Adrenal gland (tissue), 5 donors: Measurements from ENCODE around the gene CTSL.
"Not testable (repeated sequence)": the region's sequence is repeated elsewhere in the genome, so short reads cannot be mapped to it uniquely, and the experiment has no call there.

ENCODE experiments used
- POLR2A ChIP-seq, 2 donors: fragments of 450-650 bp; IDR thresholded peaks; one replicate each; pipeline ENCODE4 v1.6.1; 2017; ENCODE audit warnings: antibody characterized with exemption in 2 of 2, mild to moderate bottlenecking in 2 of 2, moderate library complexity in 1 of 2
- TF ChIP-seq, protein P1 (sequence below), 6 experiments: fragments of 450-650 bp in 4 of 6; fragments of 200-600 bp in 2 of 6; sonication (generic) in 1 of 6; IDR thresholded peaks; 1 replicate in 5 of 6; 2 replicates in 1 of 6; pipeline versions ENCODE4 v1.5.1 to v1.8.0; 2016 to 2021; ENCODE audit warnings: antibody characterized with exemption in 6 of 6, mild to moderate bottlenecking in 2 of 6, moderate library complexity in 1 of 6
- donor health status: DM: no; HTN: no; CAD: no.

DNA sequence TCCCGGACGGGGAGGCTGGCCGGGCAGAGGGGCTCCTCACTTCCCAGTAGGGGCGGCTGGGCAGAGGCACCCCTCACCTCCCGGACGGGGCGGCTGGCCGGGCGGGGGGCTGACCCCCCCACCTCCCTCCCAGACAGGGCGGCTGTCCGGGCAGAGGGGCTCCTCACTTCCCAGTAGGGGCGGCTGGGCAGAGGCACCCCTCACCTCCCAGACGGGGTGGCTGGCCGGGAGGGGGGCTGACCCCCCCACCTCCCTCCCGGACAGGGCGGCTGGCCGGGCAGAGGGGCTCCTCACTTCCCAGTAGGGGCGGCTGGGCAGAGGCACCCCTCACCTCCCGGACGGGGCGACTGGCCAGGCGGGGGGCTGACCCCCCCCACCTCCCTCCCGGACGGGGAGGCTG, 32.4 kb downstream of the CTSL start:
- TF ChIP-seq, protein P1, sequence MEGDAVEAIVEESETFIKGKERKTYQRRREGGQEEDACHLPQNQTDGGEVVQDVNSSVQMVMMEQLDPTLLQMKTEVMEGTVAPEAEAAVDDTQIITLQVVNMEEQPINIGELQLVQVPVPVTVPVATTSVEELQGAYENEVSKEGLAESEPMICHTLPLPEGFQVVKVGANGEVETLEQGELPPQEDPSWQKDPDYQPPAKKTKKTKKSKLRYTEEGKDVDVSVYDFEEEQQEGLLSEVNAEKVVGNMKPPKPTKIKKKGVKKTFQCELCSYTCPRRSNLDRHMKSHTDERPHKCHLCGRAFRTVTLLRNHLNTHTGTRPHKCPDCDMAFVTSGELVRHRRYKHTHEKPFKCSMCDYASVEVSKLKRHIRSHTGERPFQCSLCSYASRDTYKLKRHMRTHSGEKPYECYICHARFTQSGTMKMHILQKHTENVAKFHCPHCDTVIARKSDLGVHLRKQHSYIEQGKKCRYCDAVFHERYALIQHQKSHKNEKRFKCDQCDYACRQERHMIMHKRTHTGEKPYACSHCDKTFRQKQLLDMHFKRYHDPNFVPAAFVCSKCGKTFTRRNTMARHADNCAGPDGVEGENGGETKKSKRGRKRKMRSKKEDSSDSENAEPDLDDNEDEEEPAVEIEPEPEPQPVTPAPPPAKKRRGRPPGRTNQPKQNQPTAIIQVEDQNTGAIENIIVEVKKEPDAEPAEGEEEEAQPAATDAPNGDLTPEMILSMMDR (IDR thresholded peaks at IDR 0.05): not testable (repeated sequence)
- TF ChIP-seq POLR2A (IDR thresholded peaks at IDR 0.05): not testable (repeated sequence)
